ENCODE measurements around the gene CFAP70.

The CFAP70 gene

GRCh38 chr10:73207883-73208282 lies 150.8 kb downstream of the CFAP70 start:
- ChIA-PET POLR2A (no interaction called here), CTCF (interaction anchor here (1.0 to 1.1 kb wide), 2 partner anchors 14 to 111 kb away, joined by 3 to 4 read pairs; partner anchors contain the start of gene P4HA1)
- TF ChIP-seq CTCF (IDR thresholded peaks at IDR 0.05; ENCODE audit: control extremely low read depth, extremely low read depth, low read depth, missing control alignments), result no peak
- no peak for DNase-seq (ENCODE audit: extremely low spot score)

- CTCF ChIA-PET, result interaction anchor here (1.0 to 1.8 kb wide), 3 partner anchors 9 to 14 kb away, joined by 3 to 5 read pairs (median 4); no protein-coding TSS in a partner anchor
These were observed 152.3 kb downstream of the CFAP70 start for GRCh38 chr10:73206385-73206784.

GRCh38 chr10:73205890-73206289 lies 152.8 kb downstream of the CFAP70 start:
- ChIA-PET CTCF (interaction anchor here (1.0 to 1.8 kb wide), 3 partner anchors 8 to 13 kb away, joined by 3 to 5 read pairs (median 4); no protein-coding TSS in a partner anchor), POLR2A (no interaction called here)
- DNase-seq (ENCODE audit: extremely low spot score), result no peak
- TF ChIP-seq CTCF (IDR thresholded peaks at IDR 0.05; ENCODE audit: control extremely low read depth, extremely low read depth, low read depth, missing control alignments), result no peak

More at GRCh38 chr10:73206385-73206784, 152.3 kb downstream of the CFAP70 start:
- POLR2A ChIA-PET, result no interaction called here
- no peak for DNase-seq (ENCODE audit: extremely low spot score)
- no peak for TF ChIP-seq CTCF (IDR thresholded peaks at IDR 0.05; ENCODE audit: control extremely low read depth, extremely low read depth, low read depth, missing control alignments)

- ChIA-PET CTCF (interaction anchor here (1.5 to 1.8 kb wide), 2 partner anchors 11 to 13 kb away, joined by 5 read pairs; no protein-coding TSS in a partner anchor), POLR2A (no interaction called here)
- TF ChIP-seq CTCF (IDR thresholded peaks at IDR 0.05; ENCODE audit: control extremely low read depth, extremely low read depth, low read depth, missing control alignments), result no peak
- no peak for DNase-seq (ENCODE audit: extremely low spot score)
These were observed 153.6 kb downstream of the CFAP70 start for GRCh38 chr10:73205081-73205480.

All from GM10248 (cell line).